Effector memory CD4-positive, alpha-beta T cell (primary cell): ENCODE measurements around the gene ZNF611.
"Not testable (repeated sequence)": the region's sequence is repeated elsewhere in the genome, so short reads cannot be mapped to it uniquely, and the experiment has no call there.

Experiments
- DNase-seq, 3 donors: peaks; one replicate each; pipeline ENCODE4 v3.0.0-alpha.2; 2020
- H3K27ac ChIP-seq: 2 replicates; pipeline ENCODE4 v1.7.0; 2013; ENCODE audit warnings: mild to moderate bottlenecking, low read length, moderate library complexity; ENCODE audit not compliant: insufficient read depth, poor library complexity, severe bottlenecking
- H3K27me3 ChIP-seq: replicated peaks from 2 replicates; pipeline ENCODE4 v1.7.0; 2013; ENCODE audit warnings: mild to moderate bottlenecking, low read length; ENCODE audit not compliant: insufficient read depth, control insufficient read depth, poor library complexity, severe bottlenecking
- H3K36me3 ChIP-seq: 2 replicates; pipeline ENCODE4 v1.7.0; 2013; ENCODE audit warnings: mild to moderate bottlenecking, low read length, moderate library complexity; ENCODE audit not compliant: control insufficient read depth, insufficient read depth
- H3K4me1 ChIP-seq: 2 replicates; pipeline ENCODE4 v1.7.0; 2013; ENCODE audit warnings: low read length, mild to moderate bottlenecking; ENCODE audit not compliant: control insufficient read depth, insufficient read depth, poor library complexity, severe bottlenecking
- H3K4me3 ChIP-seq: 2 replicates; pipeline ENCODE4 v1.7.0; 2013; ENCODE audit warnings: low read length, low read depth, mild to moderate bottlenecking; ENCODE audit not compliant: insufficient read depth, poor library complexity, severe bottlenecking
- H3K9me3 ChIP-seq: 2 replicates; pipeline ENCODE4 v1.7.0; 2013; ENCODE audit warnings: mild to moderate bottlenecking, low read length, moderate library complexity; ENCODE audit not compliant: control insufficient read depth

ZNF611 gene

GRCh38 chr19:52688335-52688734 lies 46.5 kb downstream of the ZNF611 start:
- Histone ChIP-seq H3K27ac (no peak overlapping the region), H3K9me3 (no peaks in the 10 kb centered on the region), H3K27me3 (no peaks in the 10 kb centered on the region), H3K4me3 (no peak overlapping the region), H3K36me3 (no peaks in the 10 kb centered on the region), H3K4me1 (peaks cover 4% of the 10 kb centered on the region)
- DNase-seq = no peak

- H3K4me3 ChIP-seq = no peak overlapping the region
- H3K4me1 ChIP-seq = peaks cover 4% of the 10 kb centered on the region
- H3K9me3 ChIP-seq = no peaks in the 10 kb centered on the region
- DNase-seq = no peak
- no peaks in the 10 kb centered on the region for H3K36me3 ChIP-seq
- no peaks in the 10 kb centered on the region for H3K27me3 ChIP-seq
- H3K27ac ChIP-seq = no peak overlapping the region
Measured at GRCh38 chr19:52687684-52688083, 47.2 kb downstream of the ZNF611 start.

- DNase-seq = no peak
- Histone ChIP-seq H3K27ac (no peak overlapping the region), H3K4me3 (no peak overlapping the region), H3K27me3 (no peaks in the 10 kb centered on the region), H3K36me3 (no peaks in the 10 kb centered on the region), H3K4me1 (peaks cover 4% of the 10 kb centered on the region), H3K9me3 (no peaks in the 10 kb centered on the region)
Measured at GRCh38 chr19:52685811-52686210, 49.0 kb downstream of the ZNF611 start.

GRCh38 chr19:52681216-52681615 lies 53.6 kb downstream of the ZNF611 start:
- not testable (repeated sequence) for H3K9me3 ChIP-seq, H3K27me3 ChIP-seq, H3K27ac ChIP-seq, H3K4me1 ChIP-seq, DNase-seq, H3K36me3 ChIP-seq, H3K4me3 ChIP-seq

- no peaks in the 10 kb centered on the region for H3K4me1 ChIP-seq
- H3K27ac ChIP-seq = no peak overlapping the region
- no peaks in the 10 kb centered on the region for H3K36me3 ChIP-seq
- H3K4me3 ChIP-seq = no peak overlapping the region
- no peaks in the 10 kb centered on the region for H3K27me3 ChIP-seq
- DNase-seq = no peak
- no peaks in the 10 kb centered on the region for H3K9me3 ChIP-seq
Measured at GRCh38 chr19:52679598-52679997, 55.2 kb downstream of the ZNF611 start.

- H3K4me3 ChIP-seq, H3K27ac ChIP-seq, H3K36me3 ChIP-seq: not testable (repeated sequence)
Measured at GRCh38 chr19:52675239-52675638, 59.6 kb downstream of the ZNF611 start.

GRCh38 chr19:52673014-52673413 lies 61.8 kb downstream of the ZNF611 start:
- Histone ChIP-seq H3K27me3 (no peaks in the 10 kb centered on the region), H3K4me3 (no peak overlapping the region), H3K36me3 (no peaks in the 10 kb centered on the region), H3K9me3 (no peaks in the 10 kb centered on the region), H3K27ac (no peak overlapping the region), H3K4me1 (peaks cover 4% of the 10 kb centered on the region)
- no peak for DNase-seq

More at GRCh38 chr19:52675239-52675638, 59.6 kb downstream of the ZNF611 start:
- H3K4me1 ChIP-seq, DNase-seq, H3K27me3 ChIP-seq, H3K9me3 ChIP-seq: not testable (repeated sequence)

GRCh38 chr19:52670046-52670445 lies 64.8 kb downstream of the ZNF611 start:
- H3K4me1 ChIP-seq = peaks cover 4% of the 10 kb centered on the region
- no peak overlapping the region for H3K4me3 ChIP-seq
- H3K36me3 ChIP-seq = no peaks in the 10 kb centered on the region
- no peaks in the 10 kb centered on the region for H3K27me3 ChIP-seq
- H3K27ac ChIP-seq = no peak overlapping the region
- no peaks in the 10 kb centered on the region for H3K9me3 ChIP-seq
- no peak for DNase-seq

- no peaks in the 10 kb centered on the region for H3K27me3 ChIP-seq
- H3K9me3 ChIP-seq = no peaks in the 10 kb centered on the region
- no peaks in the 10 kb centered on the region for H3K36me3 ChIP-seq
- no peak for DNase-seq
- no peak overlapping the region for H3K27ac ChIP-seq
- H3K4me3 ChIP-seq = no peak overlapping the region
- peaks cover 4% of the 10 kb centered on the region for H3K4me1 ChIP-seq
Measured at GRCh38 chr19:52669586-52669985, 65.3 kb downstream of the ZNF611 start.

- DNase-seq = no peak
Measured at GRCh38 chr19:52667972-52668371, 66.9 kb downstream of the ZNF611 start.

GRCh38 chr19:52666506-52666905 lies 68.3 kb downstream of the ZNF611 start:
- Histone ChIP-seq H3K36me3 (no peaks in the 10 kb centered on the region), H3K27me3 (no peaks in the 10 kb centered on the region)

More at GRCh38 chr19:52667972-52668371, 66.9 kb downstream of the ZNF611 start:
- H3K27me3 ChIP-seq = no peaks in the 10 kb centered on the region
- no peak overlapping the region for H3K27ac ChIP-seq
- no peak overlapping the region for H3K4me3 ChIP-seq
- no peaks in the 10 kb centered on the region for H3K4me1 ChIP-seq
- no peaks in the 10 kb centered on the region for H3K36me3 ChIP-seq
- no peaks in the 10 kb centered on the region for H3K9me3 ChIP-seq

More at GRCh38 chr19:52666506-52666905, 68.3 kb downstream of the ZNF611 start:
- H3K4me3 ChIP-seq = no peak overlapping the region
- no peak overlapping the region for H3K27ac ChIP-seq
- no peaks in the 10 kb centered on the region for H3K4me1 ChIP-seq
- DNase-seq = no peak
- H3K9me3 ChIP-seq = no peaks in the 10 kb centered on the region
